HepG2 (cell line): ENCODE results near the gene EDEM1. TPM values are rescaled to one million over a fixed set of nuclear protein-coding genes. Genes with fewer than 3 reads are reported as not detected.
A peak's percentile ranks its signal among the peaks of the same experiment; 100 is the strongest.

ENCODE experiments used
- ARNT2 ChIP-seq: sonication (generic); formaldehyde crosslinking; IDR thresholded peaks from 2 replicates; pipeline ENCODE4 v1.8.0; 2022; ENCODE audit warnings: mild to moderate bottlenecking, low read depth, missing genetic modification reagents, moderate library complexity
- ASH2L ChIP-seq: fragments of 300-600, 200-600 bp; sonication (generic); IDR thresholded peaks from 2 replicates; pipeline ENCODE4 v1.7.0; 2017; ENCODE audit warnings: low read depth, mild to moderate bottlenecking, moderate library complexity, mixed read lengths, low read length; ENCODE audit not compliant: insufficient read length
- CSRNP1 ChIP-seq: sonication (generic); formaldehyde crosslinking; IDR thresholded peaks from 2 replicates; pipeline ENCODE4 v1.8.1; 2023; ENCODE audit warnings: mild to moderate bottlenecking, missing genetic modification reagents
- FOXO1 ChIP-seq: sonication (generic); formaldehyde crosslinking; IDR thresholded peaks from 2 replicates; pipeline ENCODE4 v1.4.0; 2020; ENCODE audit warnings: missing genetic modification reagents
- MAFF ChIP-seq: IDR thresholded peaks from 2 replicates; pipeline ENCODE4 v1.6.1; 2011; ENCODE audit warnings: low read depth, low read length, improper control_type of control experiment
- MIXL1 ChIP-seq: IDR thresholded peaks from 2 replicates; pipeline ENCODE4 v1.6.1; 2016
- MTA3 ChIP-seq: sonication (generic); formaldehyde crosslinking; IDR thresholded peaks from 2 replicates; pipeline ENCODE4 v1.4.0; 2020; ENCODE audit warnings: missing genetic modification reagents
- MYNN ChIP-seq: sonication (generic); formaldehyde crosslinking; IDR thresholded peaks from 2 replicates; pipeline ENCODE4 v1.4.0; 2020; ENCODE audit warnings: mild to moderate bottlenecking, low read depth, missing genetic modification reagents
- NRL ChIP-seq: sonication (generic); formaldehyde crosslinking; IDR thresholded peaks from 2 replicates; pipeline ENCODE4 v1.5.0; 2020; ENCODE audit warnings: missing genetic modification reagents, mild to moderate bottlenecking, moderate library complexity, borderline replicate concordance
- RARA ChIP-seq: IDR thresholded peaks from 2 replicates; pipeline ENCODE4 v1.6.1; 2016; ENCODE audit warnings: missing genetic modification reagents, missing compliant biosample characterization
- RFX5 ChIP-seq: IDR thresholded peaks from 2 replicates; pipeline ENCODE4 v1.6.1; 2011; ENCODE audit warnings: low read depth, low read length, improper control_type of control experiment
- SAFB2 ChIP-seq: sonication (generic); formaldehyde crosslinking; IDR thresholded peaks from 2 replicates; pipeline ENCODE4 v1.5.1; 2020; ENCODE audit warnings: missing genetic modification reagents, low read depth, mild to moderate bottlenecking, borderline replicate concordance
- SIN3A ChIP-seq: IDR thresholded peaks from 2 replicates; pipeline ENCODE4 v1.6.1; 2011; ENCODE audit warnings: low read depth, mild to moderate bottlenecking, control low read depth, low read length, borderline replicate concordance
- TEAD3 ChIP-seq: optimal IDR thresholded peaks from 2 replicates; pipeline ENCODE3; 2016; ENCODE audit warnings: borderline replicate concordance
- ZBTB7B ChIP-seq: sonication (generic); formaldehyde crosslinking; IDR thresholded peaks from 2 replicates; pipeline ENCODE4 v1.4.0; 2020; ENCODE audit warnings: missing genetic modification reagents
- ZNF24 ChIP-seq: fragments of 450-650 bp; IDR thresholded peaks from 2 replicates; pipeline ENCODE4 v1.6.1; 2017; ENCODE audit warnings: antibody characterized with exemption, mild to moderate bottlenecking
- ZNF33B ChIP-seq: sonication (generic); formaldehyde crosslinking; IDR thresholded peaks from 2 replicates; pipeline ENCODE4 v1.5.1; 2020; ENCODE audit warnings: mild to moderate bottlenecking, missing genetic modification reagents
- ZNF414 ChIP-seq: sonication (generic); formaldehyde crosslinking; IDR thresholded peaks from 2 replicates; pipeline ENCODE4 v1.5.0; 2020; ENCODE audit warnings: missing genetic modification reagents
- ZNF468 ChIP-seq: sonication (generic); formaldehyde crosslinking; IDR thresholded peaks from 2 replicates; pipeline ENCODE4 v1.8.0; 2022; ENCODE audit warnings: mild to moderate bottlenecking, moderate library complexity, missing genetic modification reagents
- ZNF530 ChIP-seq: sonication (generic); formaldehyde crosslinking; IDR thresholded peaks from 2 replicates; pipeline ENCODE4 v1.5.0; 2020; ENCODE audit warnings: low read depth, mild to moderate bottlenecking, missing genetic modification reagents
- ZNF558 ChIP-seq: sonication (generic); formaldehyde crosslinking; IDR thresholded peaks from 2 replicates; pipeline ENCODE4 v1.9.0; 2022; ENCODE audit warnings: mild to moderate bottlenecking, missing genetic modification reagents, borderline replicate concordance
- ZNF562 ChIP-seq: sonication (generic); formaldehyde crosslinking; IDR thresholded peaks from 2 replicates; pipeline ENCODE4 v1.8.0; 2022; ENCODE audit warnings: missing genetic modification reagents, borderline replicate concordance
- ZNF773 ChIP-seq: sonication (generic); formaldehyde crosslinking; IDR thresholded peaks from 2 replicates; pipeline ENCODE4 v1.4.0; 2020; ENCODE audit warnings: missing genetic modification reagents, borderline replicate concordance
- ZNF777 ChIP-seq: sonication (generic); formaldehyde crosslinking; IDR thresholded peaks from 2 replicates; pipeline ENCODE4 v1.4.0; 2020; ENCODE audit warnings: missing genetic modification reagents
- polyA plus RNA-seq, 8 experiments: library from polyadenylated mRNA; depleted of rRNA in 3 of 8; stranded (reverse) in 7 of 8; unstranded in 1 of 8; fragments of >200 nt; fragmentation: Illumina TruSeq in 4 of 8; extraction: Trizol in 4 of 8; gene quantifications; 2 replicates each; pipeline versions ENCODE4 v1.2.1 to v1.2.3, GENCODE V29; 2011 to 2016; ENCODE audit warnings: low read depth in 4 of 8, missing spikeins in 1 of 8, mixed read lengths in 1 of 8; ENCODE audit not compliant: insufficient read depth in 1 of 8
- total RNA-seq, 5 experiments: library from RNA; depleted of rRNA; stranded (reverse); fragments of >200 nt; fragmentation: Illumina TruSeq; extraction: Trizol; gene quantifications; 2 replicates each; pipeline ENCODE4 v1.2.3, GENCODE V29; 2016; ENCODE audit warnings: low read depth in 1 of 5
- TF ChIP-seq, protein P1 (sequence below): sonication (generic); formaldehyde crosslinking; conservative IDR thresholded peaks from 2 replicates; pipeline ENCODE4 v1.8.0; 2022; ENCODE audit warnings: low read depth, missing genetic modification reagents
- TF ChIP-seq, protein P2 (sequence below): sonication (generic); formaldehyde crosslinking; IDR thresholded peaks from 2 replicates; pipeline ENCODE4 v1.5.1; 2020; ENCODE audit warnings: missing genetic modification reagents, mild to moderate bottlenecking, borderline replicate concordance

Gene EDEM1
- total and polyA plus RNA-seq, 2 of the 13 experiments (the other 11 are each of a cell fraction or from before 2014, with no cell fraction given): 13.8 to 25.8 TPM

DNA sequence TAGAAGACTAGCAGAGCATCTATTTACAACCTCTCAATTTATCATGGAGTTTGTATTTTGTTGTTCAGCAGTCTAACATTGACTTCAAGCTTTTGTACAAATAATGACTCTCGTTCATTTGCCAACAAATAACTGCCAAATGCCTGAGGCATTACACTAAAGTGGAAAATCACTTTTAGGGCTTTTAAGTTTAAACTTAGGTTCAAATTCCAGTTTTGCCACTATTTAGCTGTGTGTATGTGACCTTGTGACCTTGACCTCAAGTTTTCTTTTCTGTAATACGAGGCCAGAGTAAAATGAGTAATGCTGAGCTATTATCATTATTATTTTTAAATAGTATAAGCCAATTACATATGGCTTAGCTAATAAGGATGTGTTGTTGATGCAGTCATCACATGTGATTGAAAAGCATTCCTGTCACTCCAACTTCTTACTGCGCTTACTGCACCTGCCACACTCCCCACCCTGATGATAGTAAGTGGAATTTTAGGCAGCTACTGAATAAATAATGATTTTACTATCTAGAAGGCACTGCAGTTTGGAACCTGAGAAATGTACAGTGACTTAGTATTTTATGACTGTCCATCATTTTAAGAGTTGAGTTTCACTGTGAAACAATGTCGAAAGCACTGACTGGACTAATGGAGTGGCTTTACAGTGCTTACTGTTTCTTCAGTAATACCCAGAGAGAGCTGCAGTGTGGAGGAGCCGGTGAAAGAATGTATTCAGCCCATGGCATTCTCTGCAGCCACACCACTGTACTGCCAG lies 49.1 kb upstream of the EDEM1 start (continued):
- TF ChIP-seq, protein P1, sequence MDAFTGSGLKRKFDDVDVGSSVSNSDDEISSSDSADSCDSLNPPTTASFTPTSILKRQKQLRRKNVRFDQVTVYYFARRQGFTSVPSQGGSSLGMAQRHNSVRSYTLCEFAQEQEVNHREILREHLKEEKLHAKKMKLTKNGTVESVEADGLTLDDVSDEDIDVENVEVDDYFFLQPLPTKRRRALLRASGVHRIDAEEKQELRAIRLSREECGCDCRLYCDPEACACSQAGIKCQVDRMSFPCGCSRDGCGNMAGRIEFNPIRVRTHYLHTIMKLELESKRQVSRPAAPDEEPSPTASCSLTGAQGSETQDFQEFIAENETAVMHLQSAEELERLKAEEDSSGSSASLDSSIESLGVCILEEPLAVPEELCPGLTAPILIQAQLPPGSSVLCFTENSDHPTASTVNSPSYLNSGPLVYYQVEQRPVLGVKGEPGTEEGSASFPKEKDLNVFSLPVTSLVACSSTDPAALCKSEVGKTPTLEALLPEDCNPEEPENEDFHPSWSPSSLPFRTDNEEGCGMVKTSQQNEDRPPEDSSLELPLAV (CRISPR knock-in tag): no peak
- TF ChIP-seq SAFB2 (CRISPR knock-in tag) (no peak), ZNF33B (CRISPR knock-in tag) (no peak), MIXL1 (CRISPR knock-in tag) (peak; percentile 27; the same call in 1 of the 2 replicates), ZNF558 (no peak), ZNF414 (CRISPR knock-in tag) (no peak), ZBTB7B (CRISPR knock-in tag) (no peak), ZNF562 (CRISPR knock-in tag) (no peak), ZNF530 (CRISPR knock-in tag) (no peak), RFX5 (no peak), NRL (CRISPR knock-in tag) (no peak), ZNF24 (0 out of 2 replicates have a peak, but pooled peaks have one; percentile 29), MYNN (no peak), CSRNP1 (no peak), ASH2L (peak; percentile 64), RARA (CRISPR knock-in tag) (peak; percentile 70), ARNT2 (CRISPR knock-in tag) (no peak), MAFF (no peak), ZNF468 (CRISPR knock-in tag) (no peak), ZNF773 (CRISPR knock-in tag) (no peak), SIN3A (no peak), ZNF777 (no peak), TEAD3 (peak; percentile 85), FOXO1 (CRISPR knock-in tag) (peak; percentile 42; the same call in 1 of the 2 replicates), MTA3 (no peak)
- TF ChIP-seq, protein P2, sequence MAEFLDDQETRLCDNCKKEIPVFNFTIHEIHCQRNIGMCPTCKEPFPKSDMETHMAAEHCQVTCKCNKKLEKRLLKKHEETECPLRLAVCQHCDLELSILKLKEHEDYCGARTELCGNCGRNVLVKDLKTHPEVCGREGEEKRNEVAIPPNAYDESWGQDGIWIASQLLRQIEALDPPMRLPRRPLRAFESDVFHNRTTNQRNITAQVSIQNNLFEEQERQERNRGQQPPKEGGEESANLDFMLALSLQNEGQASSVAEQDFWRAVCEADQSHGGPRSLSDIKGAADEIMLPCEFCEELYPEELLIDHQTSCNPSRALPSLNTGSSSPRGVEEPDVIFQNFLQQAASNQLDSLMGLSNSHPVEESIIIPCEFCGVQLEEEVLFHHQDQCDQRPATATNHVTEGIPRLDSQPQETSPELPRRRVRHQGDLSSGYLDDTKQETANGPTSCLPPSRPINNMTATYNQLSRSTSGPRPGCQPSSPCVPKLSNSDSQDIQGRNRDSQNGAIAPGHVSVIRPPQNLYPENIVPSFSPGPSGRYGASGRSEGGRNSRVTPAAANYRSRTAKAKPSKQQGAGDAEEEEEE (CRISPR knock-in tag): no peak
